Lung (tissue), 12 donors: Measurements from ENCODE around the gene FAM24A. TPM values are rescaled to one million over a fixed set of nuclear protein-coding genes. Genes with fewer than 3 reads are reported as not detected.
"Not testable (repeated sequence)": the region's sequence is repeated elsewhere in the genome, so short reads cannot be mapped to it uniquely, and the experiment has no call there.

Source experiments
- ATAC-seq: fragments of 200-7000 bp; cut with Tn5 transposase; one replicate; pipeline ENCODE4 v1.9.1; 2020; ENCODE audit warnings: moderate number of reproducible peaks; ENCODE audit not compliant: insufficient read depth, low FRiP score
- DNase-seq, 3 donors: peaks; one replicate each; pipeline ENCODE4 v3.0.0-alpha.2; 2013 to 2017
- H3K27ac ChIP-seq, 2 donors: one replicate each; pipeline ENCODE4 v1.5.1; 2013; ENCODE audit warnings: mild to moderate bottlenecking in 2 of 2, moderate library complexity in 2 of 2, control low read depth in 1 of 2, inconsistent platforms in 1 of 2, low read depth in 1 of 2, low read length in 1 of 2
- H3K27me3 ChIP-seq, 3 donors: one replicate each; pipeline ENCODE4 v1.5.1; 2013; ENCODE audit warnings: low read length in 2 of 3; ENCODE audit not compliant: control insufficient read depth in 3 of 3, insufficient read depth in 3 of 3
- H3K36me3 ChIP-seq, 4 donors: one replicate each; pipeline ENCODE4 v1.5.1; 2013; ENCODE audit warnings: low read length in 4 of 4, mild to moderate bottlenecking in 1 of 4, moderate library complexity in 1 of 4; ENCODE audit not compliant: control insufficient read depth in 4 of 4, insufficient read depth in 4 of 4
- H3K4me1 ChIP-seq, 5 donors: one replicate each; pipeline ENCODE4 v1.5.1; 2013; ENCODE audit warnings: low read length in 5 of 5, mild to moderate bottlenecking in 2 of 5, moderate library complexity in 1 of 5; ENCODE audit not compliant: control insufficient read depth in 5 of 5, insufficient read depth in 5 of 5
- H3K4me3 ChIP-seq: one replicate; pipeline ENCODE4 v1.5.1; 2013; ENCODE audit warnings: mild to moderate bottlenecking, control low read depth, moderate library complexity
- H3K9ac ChIP-seq, 2 donors: one replicate each; pipeline ENCODE4 v1.5.1; 2013; ENCODE audit warnings: low read length in 2 of 2, control low read depth in 1 of 2; ENCODE audit not compliant: insufficient read depth in 1 of 2
- H3K9me3 ChIP-seq, 4 donors: one replicate each; pipeline ENCODE4 v1.5.1; 2013; ENCODE audit warnings: low read length in 3 of 4, mild to moderate bottlenecking in 1 of 4, moderate library complexity in 1 of 4; ENCODE audit not compliant: control insufficient read depth in 4 of 4, insufficient read depth in 3 of 4
- WGBS, 2 donors: extraction: QIAGEN DNeasy Blood & Tissue Kit; methylation state at CpG; one replicate each; pipeline ENCODE4 v1.1.7; 2013; 5-methylcytosine and 5-hydroxymethylcytosine counted together
- polyA plus RNA-seq, 2 donors: library from polyadenylated mRNA; stranded (reverse); fragments of 200-250 nt; gene quantifications; one replicate each; pipeline ENCODE4 v1.2.1, GENCODE V29; 2013
- total RNA-seq, 2 donors: library from RNA; depleted of rRNA in 1 of 2; stranded (reverse); fragments of >200 nt in 1 of 2; gene quantifications; one replicate each; pipeline ENCODE4 v1.2.1, GENCODE V29; 2014 to 2021
- TF ChIP-seq, protein P1 (sequence below): IDR thresholded peaks from 2 replicates; pipeline ENCODE4 v1.5.1; 2012; ENCODE audit warnings: mild to moderate bottlenecking; ENCODE audit errors: control extremely low read depth, extremely low read depth
- donor health status: control.
- donor health status: control.
- donor health status: Bipolar disorder and iron deficiency.
- donor health status: healthy.
- donor health status: DM: yes; HTN: yes; CAD: no.

FAM24A gene
- total and polyA plus RNA-seq, 4 donors = not detected

DNA sequence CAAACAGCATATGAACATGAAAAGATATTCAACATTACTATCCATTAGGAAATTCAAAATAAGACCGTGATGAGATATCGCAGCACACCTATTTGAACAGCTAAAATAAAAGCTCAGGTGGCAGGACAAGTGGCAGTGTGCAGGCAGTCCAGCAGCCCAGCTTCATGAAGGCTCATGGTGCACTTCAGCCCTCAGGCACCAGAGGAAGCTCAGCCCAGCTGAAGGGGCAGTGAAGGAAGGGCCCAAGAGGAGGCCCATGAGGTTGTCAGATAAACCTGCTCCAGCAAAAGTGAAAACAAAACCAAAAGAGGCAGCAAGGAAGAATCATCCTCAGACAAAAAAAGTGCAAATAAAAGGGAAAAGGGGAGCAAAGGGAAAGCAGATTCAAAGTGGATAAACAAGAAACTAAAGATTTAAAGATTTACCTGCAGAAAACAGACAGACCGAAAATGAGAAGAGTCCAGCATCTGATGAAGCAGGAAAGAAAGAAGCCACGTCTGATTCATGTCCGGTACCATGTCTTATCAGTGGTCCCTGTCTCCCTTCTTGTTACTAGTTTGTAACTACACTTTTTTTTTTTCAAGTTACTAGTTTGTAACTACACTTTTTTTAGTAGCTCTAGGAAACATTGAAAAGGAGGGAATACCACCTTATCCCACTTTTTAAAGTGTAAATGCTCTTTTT, 16.0 kb upstream of the FAM24A start:
- Histone ChIP-seq H3K4me3 (no peak overlapping the region), H3K4me1 (no peaks in the 10 kb centered on the region), H3K9ac (no peak overlapping the region), H3K27me3 (no peaks in the 10 kb centered on the region), H3K27ac (no peak overlapping the region), H3K9me3 (no peaks in the 10 kb centered on the region), H3K36me3 (no peaks in the 10 kb centered on the region)
- DNase-seq (no peak), ATAC-seq (no peak)
- 88 to 90% methylated on average over 5 of the region's 5 CpGs for WGBS, 2 donors
- TF ChIP-seq, protein P1, sequence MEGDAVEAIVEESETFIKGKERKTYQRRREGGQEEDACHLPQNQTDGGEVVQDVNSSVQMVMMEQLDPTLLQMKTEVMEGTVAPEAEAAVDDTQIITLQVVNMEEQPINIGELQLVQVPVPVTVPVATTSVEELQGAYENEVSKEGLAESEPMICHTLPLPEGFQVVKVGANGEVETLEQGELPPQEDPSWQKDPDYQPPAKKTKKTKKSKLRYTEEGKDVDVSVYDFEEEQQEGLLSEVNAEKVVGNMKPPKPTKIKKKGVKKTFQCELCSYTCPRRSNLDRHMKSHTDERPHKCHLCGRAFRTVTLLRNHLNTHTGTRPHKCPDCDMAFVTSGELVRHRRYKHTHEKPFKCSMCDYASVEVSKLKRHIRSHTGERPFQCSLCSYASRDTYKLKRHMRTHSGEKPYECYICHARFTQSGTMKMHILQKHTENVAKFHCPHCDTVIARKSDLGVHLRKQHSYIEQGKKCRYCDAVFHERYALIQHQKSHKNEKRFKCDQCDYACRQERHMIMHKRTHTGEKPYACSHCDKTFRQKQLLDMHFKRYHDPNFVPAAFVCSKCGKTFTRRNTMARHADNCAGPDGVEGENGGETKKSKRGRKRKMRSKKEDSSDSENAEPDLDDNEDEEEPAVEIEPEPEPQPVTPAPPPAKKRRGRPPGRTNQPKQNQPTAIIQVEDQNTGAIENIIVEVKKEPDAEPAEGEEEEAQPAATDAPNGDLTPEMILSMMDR = no peak

DNA sequence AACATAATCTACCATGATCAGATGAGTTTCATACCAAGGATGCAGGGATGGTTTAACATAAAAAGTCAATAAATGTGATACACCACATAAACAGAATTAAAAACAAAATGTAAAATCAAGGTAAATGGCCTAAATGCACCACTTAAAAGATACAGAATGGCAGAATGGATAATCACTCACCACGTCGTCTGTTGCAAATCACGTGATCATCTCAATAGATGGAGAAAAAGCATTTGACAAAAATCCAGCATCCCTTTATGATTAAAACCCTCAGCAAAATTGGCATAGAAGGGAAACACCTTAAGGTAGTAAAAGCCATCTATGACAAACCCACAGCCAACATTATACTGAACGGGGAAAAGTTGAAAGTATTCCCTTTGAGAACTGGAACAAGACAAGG, 6.5 kb upstream of the FAM24A start:
- H3K9me3 ChIP-seq, H3K27me3 ChIP-seq, DNase-seq, H3K36me3 ChIP-seq, ATAC-seq, H3K9ac ChIP-seq, H3K4me3 ChIP-seq, H3K27ac ChIP-seq, H3K4me1 ChIP-seq: not testable (repeated sequence)
- 68 to 81% methylated on average over 4 of the region's 4 CpGs for WGBS, 2 donors

DNA sequence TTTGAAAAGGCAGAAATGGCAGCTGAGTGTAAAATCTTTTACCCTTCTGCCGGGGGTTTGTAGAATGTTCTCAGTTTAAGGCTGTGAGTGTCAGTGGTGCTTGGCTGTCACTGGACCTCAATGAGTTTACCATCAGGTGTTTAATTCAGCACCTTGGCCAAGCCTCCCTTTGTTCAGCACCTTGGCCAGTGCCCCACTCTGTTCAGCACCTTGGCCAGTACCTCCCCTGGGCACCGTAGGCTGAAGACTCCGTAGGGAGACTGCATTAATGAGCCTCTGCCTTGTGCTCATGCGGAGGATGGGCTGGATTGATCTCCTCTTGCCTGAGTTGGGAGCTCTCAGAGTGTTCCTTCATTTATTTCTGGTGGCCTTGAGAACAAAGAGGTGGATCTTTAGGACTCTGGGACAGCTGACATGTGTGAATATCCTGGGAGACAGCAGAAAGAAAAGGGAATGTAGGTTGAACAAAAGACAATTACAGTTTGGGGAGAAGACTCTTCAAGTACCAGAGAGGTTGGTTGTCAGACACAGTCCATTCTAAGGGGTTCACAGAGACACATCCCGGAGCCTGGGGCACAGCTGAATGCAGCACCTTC, 1.6 kb downstream of the FAM24A start:
- H3K36me3 ChIP-seq = no peaks in the 10 kb centered on the region
- no peak overlapping the region for H3K4me3 ChIP-seq
- H3K9me3 ChIP-seq = peaks cover 0 to 2% (median 0%) of the 10 kb centered on the region in 4 donors
- H3K4me1 ChIP-seq = no peaks in the 10 kb centered on the region
- WGBS, 2 donors = 21 to 30% methylated on average over 5 of the region's 5 CpGs
- peak; percentile 41 for ATAC-seq
- peak; percentile 60 to 69 (median 67) for DNase-seq
- H3K9ac ChIP-seq = no peak overlapping the region
- TF ChIP-seq, protein P1 = no peak
- H3K27ac ChIP-seq = no peak overlapping the region
- H3K27me3 ChIP-seq = no peaks in the 10 kb centered on the region

DNA sequence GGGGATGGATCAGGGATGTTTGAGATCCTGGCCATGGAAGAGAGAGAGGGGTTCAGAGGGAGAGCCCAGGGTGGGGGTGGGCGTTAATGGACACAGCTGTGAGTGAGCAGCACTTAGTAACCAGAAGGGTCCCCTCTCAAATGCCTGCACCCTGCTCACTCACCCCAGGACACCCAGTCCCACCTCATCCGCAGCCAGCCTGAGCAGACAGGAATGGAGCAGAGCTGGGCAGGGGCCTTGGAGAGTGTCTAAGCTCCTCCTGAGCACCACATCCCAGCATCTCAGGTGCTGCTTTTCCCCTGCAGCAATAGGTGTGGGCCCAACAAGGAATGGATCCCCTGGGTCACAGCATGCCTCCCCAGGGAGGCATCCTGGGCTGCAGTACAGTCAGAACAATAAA, 5.3 kb downstream of the FAM24A start:
- Histone ChIP-seq H3K36me3 (no peaks in the 10 kb centered on the region), H3K4me1 (no peaks in the 10 kb centered on the region), H3K9me3 (no peaks in the 10 kb centered on the region), H3K4me3 (no peak overlapping the region), H3K27me3 (no peaks in the 10 kb centered on the region), H3K9ac (no peak overlapping the region), H3K27ac (no peak overlapping the region)
- TF ChIP-seq, protein P1 = no peak
- DNase-seq = no peak
- WGBS, 2 donors = 71 to 75% methylated on average over 2 of the region's 2 CpGs
- ATAC-seq = no peak
